ENCODE results near the gene CGB7.
"Not testable (repeated sequence)": the region's sequence is repeated elsewhere in the genome, so short reads cannot be mapped to it uniquely, and the experiment has no call there.

The CGB7 gene

GRCh38 chr19:49039736-49040135 lies 17.8 kb downstream of the CGB7 start:
- DNase-seq, result not testable (repeated sequence)

DNA sequence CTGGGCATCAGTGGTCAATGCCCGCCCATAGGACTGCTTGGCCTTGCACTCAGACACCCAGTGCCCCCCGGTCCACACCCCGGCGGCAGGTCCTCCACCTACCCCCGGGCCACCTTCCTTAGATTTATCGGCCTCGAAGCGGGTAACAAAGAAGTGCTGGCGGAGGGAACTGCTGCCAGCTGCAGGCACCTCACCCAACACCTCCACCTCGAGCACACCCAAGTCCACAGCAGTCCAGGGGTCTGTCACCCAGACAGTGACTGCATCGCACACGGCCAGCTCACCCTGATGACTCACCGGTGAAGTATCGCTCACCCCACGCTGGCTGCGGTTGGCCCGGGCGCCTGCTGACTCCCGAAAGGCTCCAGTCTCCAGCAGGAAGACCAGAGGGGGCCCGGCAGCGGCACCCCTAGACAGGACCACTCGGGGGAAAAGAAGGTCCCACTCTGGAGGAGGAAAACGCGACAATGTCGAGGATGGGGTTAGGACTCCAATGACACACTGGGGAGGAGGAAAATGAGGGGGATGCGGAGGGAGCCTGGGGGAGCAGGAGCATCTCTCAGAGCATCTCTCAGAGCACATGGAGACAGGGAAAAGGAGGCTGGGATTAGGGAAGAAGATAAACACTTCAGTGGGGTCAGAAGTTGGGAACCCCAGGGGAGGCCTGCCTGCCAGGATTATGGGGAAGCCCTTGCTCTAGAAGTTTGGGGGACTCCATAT lies 18.8 kb downstream of the CGB7 start:
- not testable (repeated sequence) for DNase-seq

DNA sequence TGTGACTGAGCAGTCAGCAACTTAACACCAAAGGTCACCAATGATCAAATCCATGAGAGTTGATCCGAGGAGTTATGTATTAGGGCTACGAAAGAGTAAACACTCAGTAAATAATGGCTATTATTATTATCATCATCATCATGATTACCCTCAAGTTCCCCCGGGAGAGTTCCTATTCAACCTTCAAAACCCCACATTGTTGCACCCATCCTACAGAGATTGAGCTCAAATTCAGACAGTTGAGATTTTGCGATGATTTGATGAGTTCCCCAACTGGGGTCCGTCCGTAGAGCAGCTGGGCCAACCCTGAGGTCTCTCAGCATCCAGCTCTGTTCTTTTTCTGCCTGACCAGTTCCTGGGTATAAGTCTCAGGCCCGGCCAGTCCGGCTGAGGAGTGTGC lies 19.4 kb downstream of the CGB7 start:
- not testable (repeated sequence) for DNase-seq

DNA sequence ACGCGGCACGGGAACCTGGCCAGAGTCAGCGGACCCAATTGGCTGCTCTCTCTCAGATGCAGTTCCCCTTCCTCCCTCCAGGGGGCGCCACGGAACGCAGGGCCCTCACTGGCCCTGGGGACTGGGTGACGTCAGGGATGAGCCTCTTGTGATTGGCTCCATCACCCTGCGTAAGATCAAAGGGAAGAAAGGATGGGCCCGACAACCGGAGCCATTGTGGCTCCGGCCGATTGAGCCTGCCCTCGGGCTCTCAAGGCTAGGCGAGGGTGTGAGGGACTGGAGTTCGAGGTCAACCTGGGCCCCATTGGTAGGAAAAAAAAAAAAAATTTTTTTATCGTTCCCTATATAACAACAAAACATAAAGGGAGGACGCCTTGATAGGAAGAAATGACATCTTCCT lies 20.7 kb downstream of the CGB7 start, which contains the start of gene CGB1:
TSS of gene CGB1 (minus strand) at position 81 of the 400 bp plus-strand sequence. CDS start 184 bp downstream, outside the sequence.
- DNase-seq, result peak; percentile 41

GRCh38 chr19:49031642-49032301 lies 25.8 kb downstream of the CGB7 start, which contains the start of gene CGB2:
Gene CGB2, plus strand, starts transcription at chr19:49031890. Its CDS starts 206 bp downstream, at chr19:49032096.
- DNase-seq, result peak; percentile 26

DNA sequence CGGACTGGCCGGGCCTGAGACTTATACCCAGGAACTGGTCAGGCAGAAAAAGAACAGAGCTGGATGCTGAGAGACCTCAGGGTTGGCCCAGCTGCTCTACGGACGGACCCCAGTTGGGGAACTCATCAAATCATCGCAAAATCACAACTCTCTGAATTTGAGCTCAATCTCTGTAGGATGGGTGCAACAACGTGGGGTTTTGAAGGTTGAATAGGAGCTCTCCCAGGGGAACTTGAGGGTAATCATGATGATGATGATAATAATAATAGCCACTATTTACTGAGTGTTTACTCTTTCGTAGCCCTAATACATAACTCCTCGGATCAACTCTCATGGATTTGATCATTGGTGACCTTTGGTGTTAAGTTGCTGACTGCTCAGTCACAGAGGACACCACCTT lies 27.2 kb downstream of the CGB7 start:
- not testable (repeated sequence) for DNase-seq

GRCh38 chr19:49029749-49030148 lies 27.8 kb downstream of the CGB7 start:
- not testable (repeated sequence) for DNase-seq

DNA sequence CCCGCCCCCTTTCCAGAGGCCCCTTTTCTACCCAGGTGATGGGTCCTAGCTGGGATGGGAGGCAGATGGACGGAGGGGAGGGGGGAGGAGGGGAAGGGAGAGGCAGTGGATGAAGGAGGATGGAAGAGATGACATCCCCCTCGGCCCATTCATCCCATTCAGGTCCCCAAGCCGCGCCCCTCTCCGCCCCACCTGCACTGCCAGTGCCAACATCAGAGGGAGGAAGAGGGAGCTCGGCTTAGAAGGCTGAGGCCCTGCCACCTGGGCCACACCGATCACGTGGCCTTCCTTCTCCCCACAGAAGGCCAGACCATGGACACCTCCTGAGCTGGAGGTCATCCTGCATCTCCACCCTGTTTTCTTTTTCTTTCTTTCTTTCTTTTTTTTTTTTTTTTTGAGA lies 28.9 kb downstream of the CGB7 start:
- DNase-seq, result not testable (repeated sequence)

DNA sequence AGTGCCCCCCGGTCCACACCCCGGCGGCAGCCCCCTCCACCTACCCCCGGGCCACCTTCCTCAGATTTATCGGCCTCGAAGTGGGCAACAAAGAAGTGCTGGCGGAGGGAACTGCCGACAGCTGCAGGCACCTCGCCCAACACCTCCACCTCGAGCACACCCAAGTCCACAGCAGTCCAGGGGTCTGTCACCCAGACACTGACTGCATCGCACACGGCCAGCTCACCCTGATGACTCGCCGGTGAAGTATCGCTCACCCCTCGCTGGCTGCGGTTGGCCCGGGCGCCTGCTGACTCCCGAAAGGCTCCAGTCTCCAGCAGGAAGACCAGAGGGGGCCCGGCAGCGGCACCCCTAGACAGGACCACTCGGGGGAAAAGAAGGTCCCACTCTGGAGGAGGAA lies 31.9 kb downstream of the CGB7 start:
- not testable (repeated sequence) for DNase-seq

DNA sequence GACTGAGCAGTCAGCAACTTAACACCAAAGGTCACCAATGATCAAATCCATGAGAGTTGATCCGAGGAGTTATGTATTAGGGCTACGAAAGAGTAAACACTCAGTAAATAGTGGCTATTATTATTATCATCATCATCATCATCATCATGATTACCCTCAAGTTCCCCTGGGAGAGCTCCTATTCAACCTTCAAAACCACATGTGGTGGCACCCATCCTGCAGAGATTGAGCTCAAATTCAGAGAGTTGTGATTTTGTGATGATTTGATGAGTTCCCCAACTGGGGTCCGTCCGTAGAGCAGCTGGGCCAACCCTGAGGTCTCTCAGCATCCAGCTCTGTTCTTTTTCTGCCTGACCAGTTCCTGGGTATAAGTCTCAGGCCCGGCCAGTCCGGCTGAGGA lies 32.5 kb downstream of the CGB7 start:
- DNase-seq, result not testable (repeated sequence)

GRCh38 chr19:49024233-49024632 lies 33.3 kb downstream of the CGB7 start, which contains the start of gene CGB3:
Gene CGB3, minus strand, starts transcription at chr19:49024333. Its CDS starts 362 bp downstream, at chr19:49023971.
- DNase-seq, result not testable (repeated sequence)

- DNase-seq, result no peak
These were observed 35.4 kb downstream of the CGB7 start for GRCh38 chr19:49022116-49022515.

- DNase-seq, result peak; percentile 88
These were observed 36.3 kb downstream of the CGB7 start for GRCh38 chr19:49020931-49021895.

DNA sequence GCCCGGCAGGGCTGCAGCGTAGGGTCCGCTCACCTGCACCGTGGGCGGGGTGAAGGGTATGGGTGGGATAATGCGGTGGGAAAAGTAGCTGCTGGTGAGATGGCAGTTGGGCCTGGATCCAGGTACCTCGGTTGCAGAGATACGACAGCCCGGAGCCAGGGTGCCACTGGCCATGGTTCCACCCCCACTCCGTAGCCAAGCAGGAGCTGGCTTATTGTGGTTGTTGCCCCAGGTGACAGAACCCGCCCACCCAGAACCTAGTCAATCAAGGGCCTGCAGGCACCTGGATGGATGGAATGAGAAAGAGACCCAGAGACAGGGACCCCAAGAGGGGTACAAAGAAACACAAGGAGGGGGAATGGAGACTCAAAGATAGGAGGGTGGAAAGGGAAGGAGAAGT lies 37.2 kb downstream of the CGB7 start:
- no peak for DNase-seq

- DNase-seq, result peak; percentile 23
These were observed 38.2 kb downstream of the CGB7 start for GRCh38 chr19:49019242-49019932.

GRCh38 chr19:49018388-49019241 lies 38.9 kb downstream of the CGB7 start:
- peak; percentile 23 for DNase-seq

DNA sequence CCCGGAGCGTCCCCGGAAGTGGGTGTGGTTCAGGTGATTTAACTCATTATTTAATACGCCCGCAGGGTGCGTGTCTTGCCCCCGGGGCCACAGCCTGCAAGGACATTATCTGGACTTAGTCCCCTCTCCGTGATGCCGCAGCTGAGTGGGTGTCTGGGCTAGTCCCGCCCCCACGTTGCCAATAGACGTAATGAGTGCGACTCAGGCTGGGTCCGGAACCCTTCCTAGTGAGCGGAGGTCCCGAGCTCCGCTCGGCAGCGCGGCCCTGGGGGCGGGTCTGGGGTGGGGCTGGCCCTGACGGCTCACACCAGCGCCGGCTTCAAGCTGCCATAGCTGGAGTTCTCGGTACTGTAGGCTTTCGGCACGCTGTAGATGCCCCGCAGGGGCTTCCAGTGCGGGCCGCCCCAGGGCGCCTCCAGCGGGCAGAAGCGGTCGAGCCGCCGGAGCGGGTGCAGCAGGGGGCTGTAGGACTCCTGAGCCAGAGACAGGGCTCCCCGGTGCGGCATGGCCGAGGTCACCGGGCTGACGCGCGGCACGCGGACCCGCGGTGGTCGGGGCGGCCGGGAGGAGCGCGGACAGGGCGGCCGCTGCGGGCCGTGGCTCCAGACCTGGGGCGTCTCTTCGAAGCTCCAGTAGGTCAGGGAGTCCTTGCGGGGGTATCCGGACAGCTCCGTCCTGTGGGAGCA lies 39.7 kb downstream of the CGB7 start:
- DNase-seq, result peak; percentile 49

GRCh38 chr19:49017041-49017665 lies 40.4 kb downstream of the CGB7 start, which contains the start of gene LHB:
Gene LHB, minus strand, starts transcription at chr19:49017091. Its CDS starts 10 bp downstream, at chr19:49017081.
- no peak for DNase-seq

DNA sequence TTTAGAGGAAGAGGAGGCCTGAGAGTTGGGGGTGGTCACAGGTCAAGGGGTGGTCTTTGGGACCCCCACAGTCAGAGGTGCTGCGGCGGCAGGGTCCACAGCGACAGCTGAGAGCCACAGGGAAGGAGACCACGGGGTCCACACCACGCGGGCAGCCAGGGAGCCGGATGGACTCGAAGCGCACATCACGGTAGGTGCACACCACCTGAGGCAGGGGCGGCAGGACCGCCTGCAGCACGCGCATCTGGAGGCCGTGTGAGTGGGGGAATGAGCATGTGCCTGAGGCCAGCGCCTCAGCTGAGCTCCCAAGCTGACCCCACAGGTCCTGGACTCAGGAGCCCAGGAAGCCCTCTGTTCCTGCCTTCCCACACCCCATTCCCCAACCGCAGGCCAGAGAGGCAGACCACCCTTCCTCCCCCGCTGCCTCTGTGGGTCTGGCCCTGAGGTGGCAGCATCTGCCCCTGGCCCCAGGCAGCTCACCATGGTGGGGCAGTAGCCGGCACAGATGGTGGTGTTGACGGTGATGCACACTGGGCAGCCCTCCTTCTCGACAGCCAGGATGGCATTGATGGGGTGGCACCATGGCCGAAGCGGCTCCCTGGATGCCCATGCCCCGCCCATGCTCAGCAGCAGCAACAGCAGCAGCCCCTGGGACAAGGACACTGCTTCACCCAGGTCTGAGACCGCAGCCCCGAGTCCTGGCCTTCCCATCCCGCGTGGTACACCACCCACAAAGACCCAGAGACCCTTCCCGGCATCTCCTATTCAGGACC lies 41.3 kb downstream of the CGB7 start:
- DNase-seq, result no peak

All from MV-4-11 (cell line).